KMS-11 (cell line): ENCODE results near the gene DHCR24.

Source experiments
- H2AFZ ChIP-seq: fragments of 200-600 bp; sonication (generic); 2 replicates; pipeline ENCODE4 v1.6.1; 2016; ENCODE audit warnings: antibody characterized with exemption, mixed run types, low read depth
- H3K27ac ChIP-seq: fragments of 200-600 bp; sonication (generic); 2 replicates; pipeline ENCODE4 v1.6.1; 2016; ENCODE audit warnings: mild to moderate bottlenecking, mixed run types
- H3K27me3 ChIP-seq: fragments of 200-600 bp; sonication (generic); 2 replicates; pipeline ENCODE4 v1.6.1; 2017; ENCODE audit warnings: mild to moderate bottlenecking, low read depth, mixed run types, moderate library complexity; ENCODE audit not compliant: insufficient read depth
- H3K36me3 ChIP-seq: fragments of 200-600 bp; sonication (generic); 2 replicates; pipeline ENCODE4 v1.6.1; 2017; ENCODE audit warnings: mild to moderate bottlenecking, mixed run types; ENCODE audit not compliant: insufficient read depth
- H3K4me1 ChIP-seq: fragments of 200-600 bp; sonication (generic); 2 replicates; pipeline ENCODE4 v1.6.1; 2016; ENCODE audit warnings: mild to moderate bottlenecking, low read depth, mixed run types; ENCODE audit not compliant: poor library complexity, severe bottlenecking
- H3K4me2 ChIP-seq: fragments of 200-600 bp; sonication (generic); 2 replicates; pipeline ENCODE4 v1.7.0; 2016; ENCODE audit warnings: mild to moderate bottlenecking, mixed run types
- H3K4me3 ChIP-seq: fragments of 200-600 bp; sonication (generic); IDR thresholded peaks from 2 replicates; pipeline ENCODE4 v1.6.1; 2017; ENCODE audit warnings: low read depth, low read length, mixed read lengths; ENCODE audit not compliant: insufficient read depth
- H3K79me2 ChIP-seq: fragments of 200-600 bp; sonication (generic); 2 replicates; pipeline ENCODE4 v1.6.1; 2016; ENCODE audit warnings: low read depth, mixed run types; ENCODE audit not compliant: insufficient read depth
- H3K9ac ChIP-seq: fragments of 200-600 bp; sonication (generic); 2 replicates; pipeline ENCODE4 v1.6.1; 2016; ENCODE audit warnings: mild to moderate bottlenecking, mixed run types
- H4K20me1 ChIP-seq: fragments of 200-600 bp; sonication (generic); 2 replicates; pipeline ENCODE4 v1.6.1; 2016; ENCODE audit warnings: mild to moderate bottlenecking, mixed run types; ENCODE audit not compliant: insufficient read depth
- TF ChIP-seq, protein P1 (sequence below): fragments of 200-600 bp; sonication (generic); conservative IDR thresholded peaks from 2 replicates; pipeline ENCODE4 v1.6.1; 2017; ENCODE audit warnings: low read depth, mild to moderate bottlenecking, antibody characterized with exemption, low read length, moderate library complexity, mixed read lengths

The DHCR24 gene

GRCh38 chr1:54885237-54885679 is 1.7 kb downstream of the DHCR24 start:
- TF ChIP-seq, protein P1, sequence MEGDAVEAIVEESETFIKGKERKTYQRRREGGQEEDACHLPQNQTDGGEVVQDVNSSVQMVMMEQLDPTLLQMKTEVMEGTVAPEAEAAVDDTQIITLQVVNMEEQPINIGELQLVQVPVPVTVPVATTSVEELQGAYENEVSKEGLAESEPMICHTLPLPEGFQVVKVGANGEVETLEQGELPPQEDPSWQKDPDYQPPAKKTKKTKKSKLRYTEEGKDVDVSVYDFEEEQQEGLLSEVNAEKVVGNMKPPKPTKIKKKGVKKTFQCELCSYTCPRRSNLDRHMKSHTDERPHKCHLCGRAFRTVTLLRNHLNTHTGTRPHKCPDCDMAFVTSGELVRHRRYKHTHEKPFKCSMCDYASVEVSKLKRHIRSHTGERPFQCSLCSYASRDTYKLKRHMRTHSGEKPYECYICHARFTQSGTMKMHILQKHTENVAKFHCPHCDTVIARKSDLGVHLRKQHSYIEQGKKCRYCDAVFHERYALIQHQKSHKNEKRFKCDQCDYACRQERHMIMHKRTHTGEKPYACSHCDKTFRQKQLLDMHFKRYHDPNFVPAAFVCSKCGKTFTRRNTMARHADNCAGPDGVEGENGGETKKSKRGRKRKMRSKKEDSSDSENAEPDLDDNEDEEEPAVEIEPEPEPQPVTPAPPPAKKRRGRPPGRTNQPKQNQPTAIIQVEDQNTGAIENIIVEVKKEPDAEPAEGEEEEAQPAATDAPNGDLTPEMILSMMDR, result no peak
- Histone ChIP-seq H3K36me3 (no peaks in the 10 kb centered on the region), H3K4me1 (no peaks in the 10 kb centered on the region), H3K4me3 (no peak overlapping the region), H4K20me1 (no peaks in the 10 kb centered on the region), H2AFZ (no peak overlapping the region), H3K79me2 (no peaks in the 10 kb centered on the region), H3K27me3 (no peaks in the 10 kb centered on the region), H3K9ac (no peak overlapping the region), H3K27ac (no peak overlapping the region), H3K4me2 (no peak overlapping the region)

GRCh38 chr1:54884768-54885167 is 2.2 kb downstream of the DHCR24 start:
- no peaks in the 10 kb centered on the region for H3K4me1 ChIP-seq
- H2AFZ ChIP-seq, result no peak overlapping the region
- H3K27ac ChIP-seq, result no peak overlapping the region
- no peaks in the 10 kb centered on the region for H3K36me3 ChIP-seq
- TF ChIP-seq, protein P1, result no peak
- H4K20me1 ChIP-seq, result no peaks in the 10 kb centered on the region
- H3K4me2 ChIP-seq, result no peak overlapping the region
- no peaks in the 10 kb centered on the region for H3K27me3 ChIP-seq
- no peak overlapping the region for H3K9ac ChIP-seq
- no peak overlapping the region for H3K4me3 ChIP-seq
- H3K79me2 ChIP-seq, result no peaks in the 10 kb centered on the region

- no peaks in the 10 kb centered on the region for H4K20me1 ChIP-seq
- no peaks in the 10 kb centered on the region for H3K79me2 ChIP-seq
- H3K36me3 ChIP-seq, result no peaks in the 10 kb centered on the region
- no peak overlapping the region for H3K27ac ChIP-seq
- no peaks in the 10 kb centered on the region for H3K4me1 ChIP-seq
- H3K4me3 ChIP-seq, result no peak overlapping the region
- no peak overlapping the region for H2AFZ ChIP-seq
- no peaks in the 10 kb centered on the region for H3K27me3 ChIP-seq
- no peak overlapping the region for H3K4me2 ChIP-seq
- TF ChIP-seq, protein P1, result no peak
- no peak overlapping the region for H3K9ac ChIP-seq
Observed at GRCh38 chr1:54884135-54884586, 2.8 kb downstream of the DHCR24 start.

DNA sequence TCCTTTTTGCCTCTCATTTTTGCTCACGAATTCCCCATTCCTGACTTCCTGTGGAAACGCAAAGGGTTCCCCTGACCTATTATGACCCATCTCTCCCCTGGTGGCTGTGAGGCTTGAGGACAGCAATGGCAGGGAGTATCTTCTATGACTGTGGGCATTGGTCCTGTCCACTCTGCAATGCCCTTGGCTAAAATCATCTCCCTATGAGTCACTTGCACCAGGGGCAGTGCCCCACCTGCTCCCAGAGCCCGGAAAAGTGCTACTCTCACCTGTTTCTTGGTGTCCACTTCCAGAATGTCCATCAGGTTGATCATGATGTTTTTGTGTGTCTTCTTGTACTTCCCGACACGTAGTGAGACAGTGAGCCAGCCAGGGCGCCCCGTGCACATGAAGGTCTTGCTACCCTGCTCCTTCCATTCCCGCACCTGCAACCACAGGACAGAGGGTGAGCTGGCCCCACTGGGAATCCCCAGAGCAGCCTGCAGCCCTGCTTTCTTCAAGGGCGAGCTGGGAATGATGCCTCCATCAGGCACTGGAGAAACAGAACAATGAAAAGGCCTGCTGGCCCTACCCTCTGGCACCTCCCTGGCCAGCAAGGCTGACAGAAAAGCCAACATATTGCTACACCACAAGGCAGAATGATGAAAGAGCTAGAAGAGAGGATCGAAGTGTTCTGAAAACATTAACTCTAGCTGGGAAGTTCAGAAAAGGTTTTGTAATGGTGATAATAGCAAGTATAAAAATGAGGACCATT is 3.5 kb downstream of the DHCR24 start:
- Histone ChIP-seq H3K79me2 (no peaks in the 10 kb centered on the region), H4K20me1 (no peaks in the 10 kb centered on the region), H3K36me3 (no peaks in the 10 kb centered on the region), H3K4me2 (no peak overlapping the region), H3K9ac (no peak overlapping the region), H3K4me3 (no peak overlapping the region), H3K27ac (no peak overlapping the region), H2AFZ (no peak overlapping the region), H3K4me1 (no peaks in the 10 kb centered on the region), H3K27me3 (no peaks in the 10 kb centered on the region)
- TF ChIP-seq, protein P1, result no peak
